Astrocyte (in vitro differentiated cells and primary cell): ENCODE data around the gene ZBED1.

ENCODE experiments used
- EZH2 ChIP-seq: IDR thresholded peaks from 2 replicates; pipeline ENCODE4 v1.6.1; 2012; ENCODE audit warnings: mild to moderate bottlenecking, low read length, inconsistent platforms; ENCODE audit not compliant: insufficient read depth
- TF ChIP-seq, protein P1 (sequence below): IDR thresholded peaks from 2 replicates; pipeline ENCODE4 v1.5.1; 2011; ENCODE audit warnings: low read depth, mild to moderate bottlenecking, inconsistent platforms, low read length, moderate library complexity; ENCODE audit not compliant: insufficient read depth

DNA sequence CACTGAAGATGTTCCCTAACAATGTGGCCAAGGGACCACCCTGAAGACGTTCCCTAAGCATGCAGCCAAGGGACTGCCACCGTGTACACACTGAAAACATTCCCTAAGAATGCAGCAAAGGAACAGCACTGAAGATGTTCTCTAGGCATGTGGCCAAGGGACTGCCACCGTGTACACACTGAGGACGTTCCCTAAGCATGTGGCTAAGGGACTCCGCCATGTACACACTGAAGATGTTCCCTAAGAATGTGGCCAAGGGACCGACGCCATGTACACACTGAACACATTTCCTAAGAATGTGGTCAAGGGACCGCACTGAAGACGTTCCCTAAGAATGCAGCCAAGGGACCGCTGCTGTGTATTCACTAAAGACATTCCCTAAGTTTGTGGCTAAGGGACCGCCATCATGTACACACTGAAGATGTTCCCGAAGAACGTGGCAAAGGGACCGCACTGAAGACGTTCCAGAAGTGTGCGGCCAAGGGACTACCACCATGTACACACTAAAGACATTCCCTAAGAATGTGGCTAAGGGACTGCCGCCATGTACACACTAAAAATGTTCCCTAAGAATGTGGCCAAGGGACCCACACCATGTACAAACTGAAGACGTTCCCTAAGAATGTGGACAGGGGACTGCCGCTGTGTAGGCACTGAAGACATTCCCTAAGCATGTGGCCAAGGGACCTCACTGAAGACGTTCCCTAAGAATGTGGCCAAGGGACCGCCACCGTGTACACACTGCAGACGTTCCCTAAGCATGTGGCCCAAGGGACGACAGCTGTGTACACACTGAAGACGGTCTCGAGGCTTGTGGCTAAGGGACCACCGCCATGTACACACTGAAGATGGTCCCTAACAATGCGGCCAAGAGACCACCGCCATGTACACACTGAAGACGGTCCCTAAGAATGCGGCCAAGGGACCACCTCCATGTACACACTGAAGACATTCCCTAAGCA is 54.8 kb downstream of the ZBED1 start:
- TF ChIP-seq, protein P1, sequence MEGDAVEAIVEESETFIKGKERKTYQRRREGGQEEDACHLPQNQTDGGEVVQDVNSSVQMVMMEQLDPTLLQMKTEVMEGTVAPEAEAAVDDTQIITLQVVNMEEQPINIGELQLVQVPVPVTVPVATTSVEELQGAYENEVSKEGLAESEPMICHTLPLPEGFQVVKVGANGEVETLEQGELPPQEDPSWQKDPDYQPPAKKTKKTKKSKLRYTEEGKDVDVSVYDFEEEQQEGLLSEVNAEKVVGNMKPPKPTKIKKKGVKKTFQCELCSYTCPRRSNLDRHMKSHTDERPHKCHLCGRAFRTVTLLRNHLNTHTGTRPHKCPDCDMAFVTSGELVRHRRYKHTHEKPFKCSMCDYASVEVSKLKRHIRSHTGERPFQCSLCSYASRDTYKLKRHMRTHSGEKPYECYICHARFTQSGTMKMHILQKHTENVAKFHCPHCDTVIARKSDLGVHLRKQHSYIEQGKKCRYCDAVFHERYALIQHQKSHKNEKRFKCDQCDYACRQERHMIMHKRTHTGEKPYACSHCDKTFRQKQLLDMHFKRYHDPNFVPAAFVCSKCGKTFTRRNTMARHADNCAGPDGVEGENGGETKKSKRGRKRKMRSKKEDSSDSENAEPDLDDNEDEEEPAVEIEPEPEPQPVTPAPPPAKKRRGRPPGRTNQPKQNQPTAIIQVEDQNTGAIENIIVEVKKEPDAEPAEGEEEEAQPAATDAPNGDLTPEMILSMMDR: no peak
- TF ChIP-seq EZH2: no peak
